Measurements from ENCODE around the gene FAT1.

The FAT1 gene

GRCh38 chr4:186554914-186555827, 168.5 kb downstream of the FAT1 start, which contains the start of gene MTNR1A:
TSS of gene MTNR1A (minus strand) at chr4:186555567. CDS start at chr4:186555365, 202 bp downstream.
- no peak for DNase-seq

GRCh38 chr4:186554539-186554913, 169.1 kb downstream of the FAT1 start:
- DNase-seq: no peak

- no peak for DNase-seq
Observed at GRCh38 chr4:186553717-186554116, 169.9 kb downstream of the FAT1 start.

- DNase-seq: no peak
Observed at GRCh38 chr4:186551849-186552248, 171.8 kb downstream of the FAT1 start.

GRCh38 chr4:186545436-186545835, 178.2 kb downstream of the FAT1 start:
- DNase-seq: no peak

GRCh38 chr4:186543206-186543605, 180.4 kb downstream of the FAT1 start:
- no peak for DNase-seq

- no peak for DNase-seq
Observed at GRCh38 chr4:186541801-186542200, 181.9 kb downstream of the FAT1 start.

- DNase-seq: no peak
Observed at GRCh38 chr4:186537843-186538521, 185.7 kb downstream of the FAT1 start.

Data from fibroblast of upper back skin (primary cell).